ENCODE data around the gene CHST10. TPM values are rescaled to one million over a fixed set of nuclear protein-coding genes. Genes with fewer than 3 reads are reported as not detected.
A peak's percentile ranks its signal among the peaks of the same experiment; 100 is the strongest.

CHST10 gene
- total RNA-seq, 6 experiments from 2014 or later = 0.19 to 0.88 (median 0.50) TPM

DNA sequence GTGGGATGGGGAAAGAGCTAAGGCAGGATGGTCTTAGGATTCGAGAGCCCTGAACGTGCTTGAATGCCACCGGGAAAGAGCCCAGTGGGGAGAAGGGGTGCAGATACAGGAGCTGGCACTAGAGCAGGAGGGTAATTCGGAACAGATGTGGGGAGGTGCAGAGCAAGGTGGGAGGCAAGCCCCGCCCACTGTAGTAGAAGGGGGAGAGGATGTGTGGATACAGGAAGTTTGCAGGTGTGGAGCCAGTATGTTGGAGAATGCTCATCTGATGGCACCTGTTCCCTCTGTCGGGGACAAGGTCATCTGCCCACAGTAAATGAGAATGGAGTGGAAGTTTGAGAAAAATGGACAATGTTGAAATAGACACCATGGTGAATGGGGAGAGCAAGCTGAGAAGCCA lies 28.8 kb downstream of the CHST10 start:
- no peak for DNase-seq
- intact Hi-C loops (cut with DNase I) = loop anchor here in 1 of 2 donors (5.0 kb wide), 1 partner anchor 121 kb away; no protein-coding TSS in a partner anchor
- H3K4me1 ChIP-seq = no peaks in the 10 kb centered on the region
- no peaks in the 10 kb centered on the region for H3K27me3 ChIP-seq
- no peaks in the 10 kb centered on the region for H3K36me3 ChIP-seq
- H3K27ac ChIP-seq = no peak overlapping the region
- no peak overlapping the region for H3K4me3 ChIP-seq
- TF ChIP-seq POLR2A (IDR thresholded peaks at IDR 0.05) = no peak
- TF ChIP-seq, protein P1, sequence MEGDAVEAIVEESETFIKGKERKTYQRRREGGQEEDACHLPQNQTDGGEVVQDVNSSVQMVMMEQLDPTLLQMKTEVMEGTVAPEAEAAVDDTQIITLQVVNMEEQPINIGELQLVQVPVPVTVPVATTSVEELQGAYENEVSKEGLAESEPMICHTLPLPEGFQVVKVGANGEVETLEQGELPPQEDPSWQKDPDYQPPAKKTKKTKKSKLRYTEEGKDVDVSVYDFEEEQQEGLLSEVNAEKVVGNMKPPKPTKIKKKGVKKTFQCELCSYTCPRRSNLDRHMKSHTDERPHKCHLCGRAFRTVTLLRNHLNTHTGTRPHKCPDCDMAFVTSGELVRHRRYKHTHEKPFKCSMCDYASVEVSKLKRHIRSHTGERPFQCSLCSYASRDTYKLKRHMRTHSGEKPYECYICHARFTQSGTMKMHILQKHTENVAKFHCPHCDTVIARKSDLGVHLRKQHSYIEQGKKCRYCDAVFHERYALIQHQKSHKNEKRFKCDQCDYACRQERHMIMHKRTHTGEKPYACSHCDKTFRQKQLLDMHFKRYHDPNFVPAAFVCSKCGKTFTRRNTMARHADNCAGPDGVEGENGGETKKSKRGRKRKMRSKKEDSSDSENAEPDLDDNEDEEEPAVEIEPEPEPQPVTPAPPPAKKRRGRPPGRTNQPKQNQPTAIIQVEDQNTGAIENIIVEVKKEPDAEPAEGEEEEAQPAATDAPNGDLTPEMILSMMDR (IDR thresholded peaks at IDR 0.05) = no peak
- ATAC-seq = no peak
- H3K9me3 ChIP-seq = no peaks in the 10 kb centered on the region
- 83% methylated on average over 6 of the region's 6 CpGs for WGBS (ENCODE audit: insufficient coverage, low coverage, low lambda C conversion rate, missing lambda C conversion rate)

DNA sequence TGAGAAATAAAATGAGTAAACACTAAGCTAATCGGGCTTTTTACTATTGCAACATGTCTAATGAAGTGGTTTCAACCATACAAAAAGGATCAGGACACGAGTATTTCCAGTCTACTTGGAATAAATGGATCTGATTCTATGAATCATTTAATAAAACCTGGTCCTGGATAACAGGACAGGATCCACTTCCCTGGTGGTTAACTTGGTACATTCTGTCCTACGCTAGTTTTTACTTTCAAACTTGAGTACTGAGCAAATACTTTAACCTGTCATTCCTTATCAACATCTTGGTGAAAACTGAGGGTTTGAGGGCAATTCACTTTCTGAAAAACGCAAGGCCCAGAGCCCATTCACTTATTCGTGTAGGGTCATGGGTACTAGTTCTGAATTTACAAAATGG lies 33.5 kb downstream of the CHST10 start:
- ATAC-seq (no peak), DNase-seq (no peak)
- Histone ChIP-seq H3K4me3 (no peak overlapping the region), H3K4me1 (no peaks in the 10 kb centered on the region), H3K36me3 (no peaks in the 10 kb centered on the region), H3K27ac (no peak overlapping the region), H3K9me3 (no peaks in the 10 kb centered on the region), H3K27me3 (no peaks in the 10 kb centered on the region)
- intact Hi-C loops (cut with DNase I) = no loop called here
- TF ChIP-seq, protein P1 (IDR thresholded peaks at IDR 0.05) = no peak
- TF ChIP-seq POLR2A (IDR thresholded peaks at IDR 0.05) = no peak
- WGBS (ENCODE audit: insufficient coverage, low coverage, low lambda C conversion rate, missing lambda C conversion rate) = 77% methylated on average over 5 of the region's 5 CpGs

DNA sequence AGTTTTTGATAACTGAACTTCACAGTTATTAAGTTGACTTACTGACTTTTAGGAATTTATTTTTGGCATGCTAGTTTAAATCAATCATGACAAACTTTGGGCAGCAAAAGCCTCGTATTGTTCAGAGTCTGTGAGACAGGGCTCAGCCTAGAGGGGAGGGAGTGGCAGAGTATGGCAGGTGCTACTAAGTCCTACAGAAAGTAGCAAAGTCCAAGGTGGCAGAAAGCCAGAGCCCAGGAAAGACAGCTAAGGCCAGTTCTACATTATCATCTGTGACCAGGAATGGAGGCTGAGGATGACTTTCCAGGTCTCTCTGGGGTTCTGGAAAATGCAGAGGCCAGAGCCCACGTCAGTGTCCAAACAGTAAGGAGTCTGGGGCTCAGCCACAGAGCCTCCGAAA lies 34.2 kb downstream of the CHST10 start:
- Histone ChIP-seq H3K4me3 (no peak overlapping the region), H3K36me3 (no peaks in the 10 kb centered on the region), H3K9me3 (no peaks in the 10 kb centered on the region), H3K27ac (no peak overlapping the region), H3K4me1 (no peaks in the 10 kb centered on the region), H3K27me3 (no peaks in the 10 kb centered on the region)
- DNase-seq (peak in 1 of 3 donors; percentile 56), ATAC-seq (peak; percentile 52 to 67 (median 65))
- TF ChIP-seq, protein P1 (IDR thresholded peaks at IDR 0.05) = no peak
- TF ChIP-seq POLR2A (IDR thresholded peaks at IDR 0.05) = no peak
- intact Hi-C loops (cut with DNase I) = no loop called here
- 61% methylated on average over 3 of the region's 3 CpGs for WGBS (ENCODE audit: insufficient coverage, low coverage, low lambda C conversion rate, missing lambda C conversion rate)

DNA sequence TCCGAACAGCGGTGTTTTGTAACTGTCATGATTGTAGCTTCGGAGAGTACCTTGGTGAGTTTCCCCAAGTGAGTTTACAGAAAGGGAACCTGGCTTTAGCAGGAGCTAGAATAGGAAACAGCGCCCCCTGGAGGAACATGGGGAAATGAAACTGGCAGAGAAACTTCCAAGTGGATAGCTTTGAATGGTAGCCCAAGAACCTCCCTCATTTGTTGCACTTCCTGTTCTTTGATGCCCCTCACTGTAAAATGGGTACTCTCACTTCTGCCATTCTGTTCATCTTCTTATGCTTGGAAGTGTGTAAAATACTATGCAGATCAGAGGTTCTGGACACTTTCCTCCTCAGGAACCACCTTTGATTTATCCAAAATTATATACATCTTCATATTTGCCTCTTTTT lies 36.2 kb downstream of the CHST10 start:
- H3K4me3 ChIP-seq = no peak overlapping the region
- H3K27me3 ChIP-seq = no peaks in the 10 kb centered on the region
- H3K9me3 ChIP-seq = no peaks in the 10 kb centered on the region
- peak; percentile 93 to 98 (median 96) for ATAC-seq
- 16% methylated on average over 4 of the region's 4 CpGs for WGBS (ENCODE audit: insufficient coverage, low coverage, low lambda C conversion rate, missing lambda C conversion rate)
- H3K27ac ChIP-seq = no peak overlapping the region
- no peaks in the 10 kb centered on the region for H3K4me1 ChIP-seq
- TF ChIP-seq, protein P1 (IDR thresholded peaks at IDR 0.05) = peak; percentile 88 to 93 (median 92)
- TF ChIP-seq POLR2A (IDR thresholded peaks at IDR 0.05) = no peak
- DNase-seq = peak in 2 of 3 donors; percentile 65 to 82
- H3K36me3 ChIP-seq = no peaks in the 10 kb centered on the region
- intact Hi-C loops (cut with DNase I) = no loop called here

DNA sequence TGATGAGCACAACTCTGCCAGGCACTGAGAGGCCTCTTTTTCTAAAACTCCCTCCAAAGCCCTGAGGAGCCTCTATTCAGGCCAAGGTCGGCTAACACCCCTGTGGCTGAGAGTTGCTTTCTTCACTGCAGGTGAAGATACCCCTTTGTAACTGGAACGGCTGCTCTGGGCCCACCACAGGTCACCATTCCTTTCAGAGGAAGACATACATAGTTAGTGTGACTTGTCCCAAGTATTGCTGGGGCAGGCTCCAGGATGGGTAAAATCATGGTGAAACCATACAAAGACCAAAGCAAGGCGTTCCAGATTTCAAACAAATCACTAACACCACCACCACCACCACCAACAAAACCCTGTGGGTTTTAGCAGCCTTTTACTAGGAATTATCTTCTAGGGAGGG lies 36.8 kb downstream of the CHST10 start:
- 82% methylated on average over 3 of the region's 3 CpGs for WGBS (ENCODE audit: insufficient coverage, low coverage, low lambda C conversion rate, missing lambda C conversion rate)
- intact Hi-C loops (cut with DNase I) = no loop called here
- no peaks in the 10 kb centered on the region for H3K4me1 ChIP-seq

More for the DNA sequence above, 36.8 kb downstream of the CHST10 start:
- ATAC-seq = no peak
- TF ChIP-seq, protein P1 (IDR thresholded peaks at IDR 0.05) = no peak
- TF ChIP-seq POLR2A (IDR thresholded peaks at IDR 0.05) = no peak
- H3K36me3 ChIP-seq = no peaks in the 10 kb centered on the region
- no peaks in the 10 kb centered on the region for H3K9me3 ChIP-seq
- H3K4me3 ChIP-seq = no peak overlapping the region
- H3K27ac ChIP-seq = no peak overlapping the region
- H3K27me3 ChIP-seq = no peaks in the 10 kb centered on the region
- DNase-seq = no peak
